Prostate gland (tissue), 2 donors: ENCODE results near the gene KCNK1. TPM values are rescaled to one million over a fixed set of nuclear protein-coding genes. Genes with fewer than 3 reads are reported as not detected.

ENCODE experiments used
- DNase-seq: peaks from one replicate; pipeline ENCODE4 v3.0.0-alpha.2; 2019; ENCODE audit warnings: low spot score
- H3K27ac ChIP-seq, 2 donors: fragments of 200-600 bp; sonication (generic); 2 replicates each; pipeline ENCODE4 v1.5.1; 2017 to 2019
- H3K27me3 ChIP-seq: fragments of 200-600 bp; sonication (generic); replicated peaks from 2 replicates; pipeline ENCODE4 v1.5.1; 2019; ENCODE audit not compliant: insufficient read depth
- H3K36me3 ChIP-seq, 2 donors: fragments of 200-600 bp; sonication (generic); 1 replicate in 1 of 2; 2 replicates in 1 of 2; pipeline versions ENCODE4 v1.5.1 to v1.8.1; 2017 to 2019
- H3K4me1 ChIP-seq: fragments of 200-600 bp; sonication (generic); replicated peaks from 2 replicates; pipeline ENCODE4 v1.5.1; 2019
- H3K4me3 ChIP-seq, 2 donors: fragments of 200-600 bp; sonication (generic); 2 replicates each; pipeline ENCODE4 v1.5.1; 2017 to 2019
- H3K9me3 ChIP-seq: fragments of 200-600 bp; sonication (generic); 2 replicates; pipeline ENCODE4 v1.5.1; 2017
- CTCF ChIP-seq, 4 experiments: fragments of 200-600 bp in 2 of 4; fragments of 450-650 bp in 2 of 4; sonication (generic) in 2 of 4; IDR thresholded peaks; 1 replicate in 3 of 4; 2 replicates in 1 of 4; pipeline ENCODE4 v1.5.1; 2016 to 2019; ENCODE audit warnings: antibody characterized with exemption in 4 of 4, mild to moderate bottlenecking in 2 of 4, moderate library complexity in 2 of 4
- POLR2A ChIP-seq: fragments of 450-650 bp; IDR thresholded peaks from one replicate; pipeline ENCODE4 v1.6.1; 2016; ENCODE audit warnings: antibody characterized with exemption, mild to moderate bottlenecking
- POLR2AphosphoS5 ChIP-seq: sonication (generic); formaldehyde crosslinking; IDR thresholded peaks from one replicate; pipeline ENCODE4 v1.6.1; 2017; ENCODE audit warnings: antibody characterized with exemption
- WGBS: methylation state at CpG from one replicate; pipeline ENCODE4 v1.1.5; 2018; 5-methylcytosine and 5-hydroxymethylcytosine counted together
- intact Hi-C: fragments of 100-400 bp; cut with DNase I; formaldehyde crosslinking; loops from one replicate; pipeline ENCODE4 v1.14.2; 2022
- total RNA-seq, 2 donors: library from RNA; depleted of rRNA; stranded (reverse); fragments of >200 nt; gene quantifications; one replicate each; pipeline ENCODE4 v1.1.0, GENCODE V29; 2016

The KCNK1 gene
- total RNA-seq, 2 donors from 2014 or later: 4.0 to 9.7 TPM

GRCh38 chr1:233657466-233657865, 43.6 kb downstream of the KCNK1 start:
- 84% methylated on average over 2 of the region's 2 CpGs for WGBS

GRCh38 chr1:233659495-233659894, 45.6 kb downstream of the KCNK1 start:
- H3K27me3 ChIP-seq: no peaks in the 10 kb centered on the region
- intact Hi-C loops: no loop called here
- WGBS: 96% methylated on average over 7 of the region's 7 CpGs
- no peak overlapping the region for H3K27ac ChIP-seq
- TF ChIP-seq POLR2AphosphoS5: no peak
- TF ChIP-seq CTCF (IDR thresholded peaks at IDR 0.05): no peak
- TF ChIP-seq POLR2A: no peak
- DNase-seq: no peak
- no peaks in the 10 kb centered on the region for H3K9me3 ChIP-seq
- no peaks in the 10 kb centered on the region for H3K4me1 ChIP-seq
- no peak overlapping the region for H3K4me3 ChIP-seq
- H3K36me3 ChIP-seq: no peaks in the 10 kb centered on the region

More at GRCh38 chr1:233657466-233657865, 43.6 kb downstream of the KCNK1 start:
- TF ChIP-seq POLR2AphosphoS5 (no peak), CTCF (IDR thresholded peaks at IDR 0.05) (no peak), POLR2A (no peak)
- no peak overlapping the region for H3K4me3 ChIP-seq
- intact Hi-C loops: no loop called here
- no peaks in the 10 kb centered on the region for H3K9me3 ChIP-seq
- no peak for DNase-seq
- no peak overlapping the region for H3K27ac ChIP-seq
- H3K4me1 ChIP-seq: no peaks in the 10 kb centered on the region
- H3K36me3 ChIP-seq: no peaks in the 10 kb centered on the region
- H3K27me3 ChIP-seq: no peaks in the 10 kb centered on the region

GRCh38 chr1:233661376-233662159, 47.7 kb downstream of the KCNK1 start:
- TF ChIP-seq POLR2AphosphoS5: no peak
- no peak for TF ChIP-seq CTCF (IDR thresholded peaks at IDR 0.05)
- no peak for TF ChIP-seq POLR2A
- Histone ChIP-seq H3K4me1 (no peaks in the 10 kb centered on the region), H3K27me3 (no peaks in the 10 kb centered on the region), H3K9me3 (no peaks in the 10 kb centered on the region), H3K27ac (no peak overlapping the region), H3K4me3 (no peak overlapping the region), H3K36me3 (no peaks in the 10 kb centered on the region)
- intact Hi-C loops: no loop called here
- 91% methylated on average over 11 of the region's 11 CpGs for WGBS
- DNase-seq: no peak

- 95% methylated on average over 8 of the region's 8 CpGs for WGBS
- intact Hi-C loops: no loop called here
- Histone ChIP-seq H3K4me3 (no peak overlapping the region), H3K27me3 (no peaks in the 10 kb centered on the region), H3K27ac (no peak overlapping the region), H3K36me3 (no peaks in the 10 kb centered on the region), H3K4me1 (no peaks in the 10 kb centered on the region), H3K9me3 (no peaks in the 10 kb centered on the region)
- no peak for DNase-seq
- TF ChIP-seq POLR2A (no peak), CTCF (IDR thresholded peaks at IDR 0.05) (no peak), POLR2AphosphoS5 (no peak)
Measured at GRCh38 chr1:233662575-233663304, 48.8 kb downstream of the KCNK1 start.
